GM18951 (cell line): ENCODE data around the gene PUS10.

Source experiments
- POLR2A ChIP-seq: IDR thresholded peaks from 4 replicates; pipeline ENCODE4 v1.6.1; 2011; ENCODE audit warnings: mild to moderate bottlenecking; ENCODE audit not compliant: insufficient read length, insufficient read depth; ENCODE audit errors: extremely low read depth
- in situ Hi-C: fragments of 300-500 bp; cut with MboI; formaldehyde crosslinking; loops from one replicate; pipeline ENCODE4 v1.12.0; 2022; ENCODE audit warnings: low sequenced_read_pairs, mixed read lengths, inconsistent platforms; ENCODE audit not compliant: unreplicated experiment

PUS10 gene

DNA sequence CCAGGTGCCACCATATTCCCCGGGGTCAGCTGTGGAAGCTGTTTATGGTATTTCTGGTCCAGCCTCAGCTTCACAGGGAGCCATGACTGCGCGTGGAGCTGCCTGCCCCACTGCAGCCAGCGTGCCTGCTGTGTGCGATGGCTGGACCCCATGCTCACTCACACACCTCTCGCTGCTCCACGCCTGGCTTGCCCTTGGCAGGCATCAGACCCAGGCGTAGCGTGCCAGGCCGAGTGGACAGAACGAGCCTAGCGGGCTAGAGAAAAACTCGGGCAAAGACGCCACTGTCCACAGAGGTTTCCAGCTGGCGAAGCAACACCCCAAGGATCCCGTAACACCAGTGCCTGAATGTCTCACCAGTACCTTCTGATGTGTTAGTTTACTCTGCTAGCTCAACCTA lies 43.4 kb downstream of the PUS10 start:
- in situ Hi-C loops: no loop called here
- no peak for TF ChIP-seq POLR2A

GRCh38 chr2:60973705-60974104 lies 44.4 kb downstream of the PUS10 start:
- in situ Hi-C loops: no loop called here
- no peak for TF ChIP-seq POLR2A

GRCh38 chr2:60972889-60973656 lies 45.0 kb downstream of the PUS10 start:
- no peak for TF ChIP-seq POLR2A

DNA sequence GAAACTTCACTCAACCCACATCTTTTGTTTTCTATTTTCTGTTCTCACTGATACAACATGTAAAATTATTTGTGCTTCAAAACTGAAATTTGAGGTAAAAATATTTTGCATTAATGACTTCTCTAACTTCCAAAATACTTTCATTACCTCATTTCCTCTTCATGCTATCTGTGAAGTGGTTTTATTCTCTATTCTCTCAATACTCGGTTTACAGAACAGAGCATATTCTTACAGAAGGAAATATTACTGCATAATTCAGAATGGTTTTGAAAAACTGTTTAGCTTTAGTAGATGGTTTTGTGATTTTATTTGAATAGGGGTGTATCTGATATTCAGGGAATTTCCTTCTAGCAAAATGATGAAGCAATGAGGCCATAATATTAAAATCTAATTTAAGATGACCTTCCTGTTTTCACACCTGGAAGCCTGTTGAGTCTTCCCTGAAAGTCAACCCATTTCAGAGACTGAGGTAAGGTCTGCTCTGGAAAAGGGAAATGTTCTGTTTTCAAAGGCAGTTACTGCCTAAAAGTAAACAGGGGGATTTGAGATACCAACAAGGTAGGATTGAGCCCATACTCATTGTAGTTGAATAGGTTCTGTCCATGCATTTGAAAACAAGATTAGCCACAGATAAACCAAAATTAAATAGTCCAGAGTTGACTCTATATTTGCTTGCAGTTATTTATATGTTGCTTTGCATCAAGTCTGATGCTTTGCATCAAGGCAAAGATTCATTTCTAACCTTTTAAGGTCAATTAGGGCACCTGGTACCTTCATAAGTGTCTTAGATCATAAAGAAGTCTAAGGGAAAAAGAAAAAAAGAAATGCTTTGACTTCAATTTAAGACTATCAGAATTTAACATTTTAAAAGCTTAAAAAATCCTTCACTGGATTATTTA lies 51.3 kb downstream of the PUS10 start:
- TF ChIP-seq POLR2A: no peak

More at GRCh38 chr2:60972889-60973656, 45.0 kb downstream of the PUS10 start:
- in situ Hi-C loops: no loop called here

GRCh38 chr2:60965499-60965785 lies 52.6 kb downstream of the PUS10 start:
- in situ Hi-C loops: no loop called here
- no peak for TF ChIP-seq POLR2A

More for the DNA sequence above, 51.3 kb downstream of the PUS10 start:
- in situ Hi-C loops: no loop called here

DNA sequence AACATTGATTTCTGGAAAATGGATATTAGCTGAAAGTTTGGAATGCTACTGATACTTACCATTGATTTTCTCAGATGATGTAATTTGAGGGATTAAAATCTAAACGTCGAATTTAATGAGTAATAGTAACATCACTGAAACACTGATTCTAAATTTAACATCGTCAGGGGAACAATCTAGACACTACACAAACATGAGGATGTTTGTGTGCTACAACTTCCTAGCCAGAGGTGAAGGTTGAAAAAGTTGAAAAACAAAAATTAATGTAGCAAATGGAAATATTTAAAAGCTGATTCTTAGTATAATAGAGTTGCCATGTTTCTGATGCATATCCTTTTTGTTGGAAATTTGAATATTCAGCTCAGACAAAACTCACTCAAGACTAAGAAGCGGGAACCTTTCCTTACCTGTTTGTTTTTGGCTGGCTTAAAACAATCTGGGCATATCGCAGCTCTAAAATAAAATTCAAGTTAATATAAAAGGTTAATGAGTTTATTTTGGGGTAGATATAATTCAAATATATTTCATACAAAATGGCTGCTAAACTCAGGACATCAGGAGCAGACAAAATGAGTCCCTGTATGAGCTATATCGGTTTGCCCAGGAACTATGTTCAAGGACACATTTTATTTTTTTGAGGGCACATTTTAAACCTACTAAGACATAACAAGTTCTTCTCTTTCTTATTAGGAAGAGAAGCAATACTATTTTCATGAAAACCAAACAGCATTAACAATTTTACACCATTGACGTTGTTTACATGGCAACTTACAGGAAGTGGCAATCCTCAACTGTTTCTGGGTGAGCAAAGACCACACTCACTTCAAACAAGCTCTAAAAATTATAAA lies 53.2 kb downstream of the PUS10 start:
- in situ Hi-C loops: no loop called here
- TF ChIP-seq POLR2A: no peak

DNA sequence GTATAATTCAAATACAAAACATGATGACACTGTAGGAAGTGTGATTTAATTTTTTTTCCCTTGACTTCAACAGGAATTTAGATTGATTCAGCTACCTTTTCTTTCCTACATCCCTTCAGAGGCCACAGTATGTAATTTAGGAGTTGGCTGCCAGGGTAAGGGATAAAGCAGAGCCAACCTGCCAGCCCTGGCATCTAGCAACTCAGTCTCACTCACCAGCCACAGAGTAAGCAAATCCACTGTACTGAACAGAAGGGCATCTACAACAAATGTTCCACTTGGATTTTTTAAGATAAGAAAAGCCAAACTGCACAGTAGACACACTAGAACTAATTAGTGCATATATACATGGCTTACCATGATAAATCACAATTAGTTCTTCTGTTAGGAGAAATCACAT lies 54.9 kb downstream of the PUS10 start:
- no peak for TF ChIP-seq POLR2A
- in situ Hi-C loops: no loop called here

- in situ Hi-C loops: no loop called here
- TF ChIP-seq POLR2A: no peak
Measured at GRCh38 chr2:60962528-60962927, 55.5 kb downstream of the PUS10 start.

GRCh38 chr2:60961457-60961856 lies 56.6 kb downstream of the PUS10 start:
- in situ Hi-C loops: no loop called here
- TF ChIP-seq POLR2A: no peak

DNA sequence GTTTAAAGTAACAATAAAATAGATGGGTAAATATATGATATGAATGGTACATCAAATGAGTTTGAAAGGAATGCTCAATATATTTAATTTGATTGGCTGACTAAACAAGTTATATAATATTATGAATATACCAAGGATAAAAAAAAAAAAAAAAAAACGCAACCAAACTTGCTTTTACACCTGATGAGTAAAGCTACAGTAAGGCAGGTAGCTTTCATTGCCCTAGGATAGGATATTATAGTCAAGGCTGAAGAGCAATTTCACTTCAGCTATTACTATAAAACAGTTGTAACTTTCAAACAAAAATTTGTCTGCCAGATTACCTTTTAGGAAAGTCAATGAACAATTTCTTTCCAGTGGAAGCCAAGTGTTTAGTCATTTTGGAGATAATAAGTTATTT lies 57.3 kb downstream of the PUS10 start:
- in situ Hi-C loops: no loop called here
- no peak for TF ChIP-seq POLR2A

- in situ Hi-C loops: no loop called here
- no peak for TF ChIP-seq POLR2A
Measured at GRCh38 chr2:60959501-60959900, 58.6 kb downstream of the PUS10 start.

DNA sequence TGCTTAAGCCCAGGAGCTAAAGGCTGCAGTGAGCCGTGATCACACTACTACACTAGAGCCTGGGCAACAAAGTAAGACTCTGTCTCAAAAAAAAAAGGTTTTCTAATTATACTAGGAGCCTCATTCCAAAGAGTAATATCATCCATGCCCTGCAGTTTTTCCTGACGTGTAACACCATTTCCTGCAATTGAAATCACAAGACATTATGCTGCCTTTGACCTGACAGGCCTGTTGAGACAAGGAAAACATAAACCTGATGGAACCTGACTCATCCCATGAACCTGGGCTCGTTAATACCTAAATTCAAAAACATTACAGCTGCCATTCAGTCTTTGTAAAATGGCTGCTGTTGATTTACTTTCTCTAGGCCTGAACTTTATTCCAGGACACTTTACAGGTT lies 59.3 kb downstream of the PUS10 start:
- in situ Hi-C loops: no loop called here
- TF ChIP-seq POLR2A: no peak

DNA sequence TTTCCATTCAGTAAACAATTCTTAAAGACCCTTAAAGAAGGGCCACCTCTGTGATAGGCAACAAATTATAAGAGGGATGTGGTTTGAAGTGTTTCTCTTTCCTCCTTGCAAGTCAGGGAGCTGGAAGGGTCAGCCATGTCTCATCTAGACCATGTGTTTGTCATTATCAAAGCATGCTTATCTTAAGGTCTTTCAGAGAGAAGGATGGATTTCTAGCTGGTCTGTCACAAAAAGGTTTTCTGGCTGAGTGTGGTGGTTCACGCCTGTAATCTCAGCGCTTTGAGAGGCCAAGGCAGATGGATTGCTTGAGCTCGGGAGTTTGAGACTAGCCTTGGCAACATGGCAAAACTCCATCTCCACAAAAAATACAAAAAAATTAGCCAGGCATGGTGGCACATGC lies 59.7 kb downstream of the PUS10 start:
- in situ Hi-C loops: no loop called here
- no peak for TF ChIP-seq POLR2A
